Measurements from ENCODE around the gene CRYBG2. TPM values are rescaled to one million over a fixed set of nuclear protein-coding genes. Genes with fewer than 3 reads are reported as not detected.
"Not testable (repeated sequence)": the region's sequence is repeated elsewhere in the genome, so short reads cannot be mapped to it uniquely, and the experiment has no call there.

The CRYBG2 gene
- polyA plus RNA-seq, 5 donors = 0.70 to 2.5 (median 1.5) TPM

DNA sequence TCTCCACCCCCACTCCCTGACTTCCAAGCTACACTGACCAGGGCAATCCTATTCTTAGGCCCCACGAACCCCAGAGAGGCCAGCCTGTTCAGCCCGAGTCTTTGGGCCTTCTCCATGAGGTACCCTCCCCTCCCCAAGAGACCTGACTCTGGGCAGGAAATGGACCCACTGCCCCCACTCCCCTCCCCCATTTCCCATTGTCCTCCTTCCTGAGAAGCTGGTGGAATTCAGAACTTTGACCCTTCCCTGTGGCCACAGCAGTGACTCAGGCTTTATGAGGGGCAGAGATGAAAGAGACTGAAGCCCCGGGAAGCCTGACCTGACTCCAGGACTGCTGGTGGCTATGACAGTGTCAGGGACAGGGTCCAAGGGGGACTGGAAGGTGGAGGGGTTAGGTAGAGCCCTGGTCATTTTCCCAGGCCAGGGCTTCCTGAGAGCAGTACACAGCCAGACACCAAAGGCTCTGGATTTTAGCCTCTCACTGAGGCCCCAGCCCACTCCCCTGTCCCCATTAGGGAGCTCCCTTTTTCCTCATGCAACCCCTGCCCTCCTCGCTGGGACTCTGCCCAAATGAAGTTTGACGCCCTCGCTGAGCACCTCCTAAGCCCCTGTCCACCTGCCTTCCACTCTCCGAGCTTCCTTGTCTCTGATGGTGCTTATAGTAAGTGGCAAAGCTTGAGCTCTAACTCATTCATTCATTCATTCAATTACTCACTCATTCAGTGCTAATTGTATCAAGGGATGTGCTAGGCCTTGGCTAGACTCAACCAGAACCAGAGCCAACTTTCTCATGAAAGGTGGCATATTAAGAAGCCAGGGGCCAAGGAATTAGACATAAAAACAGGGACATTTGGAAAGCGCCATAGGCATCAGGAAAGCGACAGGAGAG lies 3.0 kb downstream of the CRYBG2 start:
- no peak for DNase-seq

DNA sequence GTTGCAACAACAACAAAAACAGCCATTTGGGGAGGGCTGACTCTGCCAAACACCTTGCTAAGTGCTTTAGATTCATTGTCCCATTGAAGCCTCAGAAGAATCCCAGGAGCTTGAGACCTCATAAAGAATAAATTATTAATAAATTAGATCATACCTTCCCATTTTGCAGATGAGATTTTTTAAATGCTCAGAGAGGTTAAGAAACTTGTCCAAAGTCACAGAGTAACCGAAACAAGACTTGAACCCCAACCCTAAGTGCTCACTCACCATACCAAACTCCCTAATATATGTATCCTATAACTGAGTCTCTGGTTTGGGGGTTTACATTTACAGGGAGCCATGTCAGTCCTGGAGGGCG lies 3.6 kb downstream of the CRYBG2 start:
- DNase-seq = no peak

DNA sequence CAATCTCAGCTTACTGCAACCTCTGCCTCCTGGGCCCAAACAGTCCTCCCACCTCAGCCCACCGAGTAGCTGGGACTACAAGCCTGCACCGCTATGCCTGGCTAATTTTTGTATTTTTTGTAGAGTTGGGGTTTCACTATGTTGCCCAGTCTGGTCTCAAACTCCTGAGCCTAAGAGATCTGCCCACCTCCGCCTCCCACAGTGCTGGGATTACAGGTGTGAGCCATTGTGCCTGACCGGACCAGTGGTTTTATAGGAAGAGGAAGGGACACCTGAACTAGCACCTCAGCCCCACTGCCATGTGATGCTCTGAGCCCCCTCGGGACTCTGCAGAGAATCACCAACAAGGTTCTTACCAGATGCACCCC lies 4.1 kb downstream of the CRYBG2 start:
- no peak for DNase-seq

DNA sequence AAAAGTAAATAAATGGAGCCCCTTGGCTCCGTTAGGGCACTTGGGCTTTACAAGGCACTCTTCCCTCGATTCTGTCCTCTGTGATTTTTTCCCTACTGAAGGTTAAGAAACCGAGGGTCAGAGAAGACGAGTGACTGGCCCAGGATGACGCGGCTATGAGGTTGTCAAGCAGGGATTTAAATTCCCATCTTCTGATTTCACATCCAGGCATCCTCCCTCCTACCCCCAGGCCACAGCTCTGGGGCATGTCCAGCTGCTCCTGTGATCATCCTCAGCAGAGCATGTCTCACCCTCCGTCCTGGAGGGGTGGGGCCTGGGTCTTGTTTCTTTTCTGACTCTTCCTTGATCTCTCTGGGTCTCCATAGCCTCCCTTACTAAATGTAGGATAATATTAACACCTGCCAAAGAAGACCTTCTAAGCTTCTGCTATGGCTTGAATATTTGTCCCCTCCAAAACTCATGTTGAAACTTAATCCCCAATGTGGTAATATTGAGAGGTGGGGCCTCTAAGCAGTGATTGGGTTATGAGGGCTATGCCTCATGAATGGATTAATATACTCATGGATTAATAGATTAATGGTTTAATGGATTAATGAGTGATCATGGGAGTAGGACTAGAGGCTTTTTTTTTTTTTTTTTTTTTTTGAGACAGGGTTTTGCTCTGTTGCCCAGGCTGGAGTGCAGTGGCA lies 4.6 kb downstream of the CRYBG2 start:
- no peak for DNase-seq

DNA sequence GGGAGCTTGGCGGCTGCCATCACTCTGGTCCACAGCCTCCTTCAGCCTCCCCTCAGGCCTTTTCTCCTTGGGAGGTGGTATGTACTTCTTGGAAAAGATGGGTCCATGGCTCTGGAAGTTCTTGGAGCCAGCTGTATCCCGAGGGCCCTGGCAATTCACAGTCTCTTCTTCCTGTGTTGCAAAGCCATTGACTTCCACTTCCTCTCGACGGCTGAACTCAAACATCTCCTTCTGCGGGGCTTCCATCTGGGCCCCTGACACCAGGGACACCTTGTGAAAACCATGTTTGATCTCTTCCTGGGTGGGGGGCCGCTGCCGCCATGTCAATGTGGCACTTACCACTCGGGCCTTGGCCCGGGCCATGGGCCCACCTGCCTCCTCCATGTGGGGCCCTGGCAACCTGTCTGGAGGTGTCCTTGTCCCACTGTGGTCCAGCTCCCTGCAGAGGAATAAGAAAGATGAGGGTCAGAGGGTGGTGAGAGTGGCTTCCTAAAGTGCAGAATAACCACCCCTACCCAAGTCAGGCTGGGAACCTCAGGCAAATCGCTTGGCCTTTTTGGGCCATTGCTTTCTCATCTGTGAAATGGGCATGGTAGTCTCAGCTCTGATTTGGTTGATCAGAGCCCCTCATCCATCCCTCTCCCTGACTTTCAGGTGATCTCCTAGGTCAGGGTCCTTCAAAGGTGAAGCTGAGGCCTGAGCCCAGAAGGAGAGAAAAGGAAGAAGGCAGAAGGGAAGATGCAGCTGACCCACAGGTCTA lies 7.5 kb downstream of the CRYBG2 start:
- no peak for DNase-seq

DNA sequence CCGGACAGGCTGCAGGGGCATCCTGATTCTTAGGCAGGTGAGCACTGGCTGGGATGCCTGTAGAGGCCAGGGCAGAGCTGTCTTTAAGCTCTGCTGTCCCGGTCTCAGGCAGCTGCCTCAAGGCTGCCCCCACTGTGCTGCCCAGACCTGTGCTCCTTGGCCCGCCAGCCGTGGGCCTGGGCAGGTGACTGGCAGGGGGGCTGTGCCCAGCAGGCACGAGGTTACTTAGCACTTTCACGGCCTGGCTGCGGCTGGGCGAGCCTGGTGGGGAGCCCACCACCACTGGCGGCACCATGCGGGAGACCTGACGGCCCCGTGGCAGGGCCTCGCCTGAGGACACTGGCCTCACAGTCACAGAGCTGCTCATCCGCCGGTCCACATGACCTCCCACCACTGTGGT lies 8.2 kb downstream of the CRYBG2 start:
- DNase-seq = no peak

DNA sequence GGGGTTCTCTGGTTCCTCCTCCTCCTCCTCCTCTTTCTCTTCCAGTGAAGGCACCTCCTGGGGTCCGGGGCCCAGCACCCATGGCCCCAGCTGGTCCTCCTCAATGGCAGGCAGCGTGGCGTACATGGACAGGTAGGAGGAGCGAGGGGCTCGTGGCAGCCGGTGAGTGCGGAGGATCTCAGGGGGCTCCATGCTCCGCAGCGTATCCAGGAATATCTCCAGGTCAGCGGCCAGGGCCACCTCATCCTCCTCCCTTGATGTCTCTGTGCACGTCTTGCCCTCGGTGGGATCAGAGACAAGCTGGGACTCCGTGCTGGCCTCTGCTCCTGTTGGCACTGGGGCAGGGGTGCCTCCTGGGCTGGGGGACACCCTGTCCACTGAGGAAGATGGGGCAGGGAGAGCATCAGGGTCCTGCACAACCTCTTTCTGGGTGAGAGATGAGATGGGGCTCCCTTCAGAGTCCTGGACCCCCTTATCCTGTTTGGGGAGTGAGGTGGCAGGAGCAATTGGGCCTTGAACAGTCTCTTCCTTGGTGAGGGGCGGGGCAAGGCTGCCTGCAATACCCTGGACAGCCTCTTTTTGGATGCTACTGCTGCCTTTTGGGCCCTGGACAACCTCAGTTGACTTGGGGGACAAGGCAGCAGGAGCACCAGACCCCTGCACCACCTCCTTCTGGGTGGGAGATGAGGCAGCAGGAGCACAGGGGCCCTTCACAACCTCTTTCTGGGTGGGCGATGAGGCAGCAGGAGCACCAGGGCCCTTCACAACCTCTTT lies 9.6 kb downstream of the CRYBG2 start:
- DNase-seq = no peak

DNA sequence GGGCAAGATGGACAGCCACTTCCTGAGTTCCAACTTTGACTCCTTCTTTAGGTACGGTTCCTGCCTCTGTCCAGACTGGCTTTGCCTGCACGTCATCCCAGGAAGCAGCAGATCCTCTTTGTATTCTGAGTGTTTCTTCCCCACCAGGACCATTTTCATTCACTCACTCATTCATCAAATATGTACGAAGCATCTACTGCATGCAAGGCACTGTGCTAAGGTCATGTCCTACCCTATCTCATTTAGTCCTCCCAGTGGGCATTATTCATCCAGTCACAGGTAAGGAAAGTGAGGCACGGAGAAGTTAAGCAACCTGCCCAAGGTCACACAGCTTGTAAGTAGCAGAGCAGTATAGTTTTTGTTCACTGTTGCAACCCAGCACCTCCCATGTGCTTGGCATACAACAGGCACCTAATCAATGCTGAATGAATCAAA lies 13.9 kb downstream of the CRYBG2 start:
- DNase-seq = no peak

DNA sequence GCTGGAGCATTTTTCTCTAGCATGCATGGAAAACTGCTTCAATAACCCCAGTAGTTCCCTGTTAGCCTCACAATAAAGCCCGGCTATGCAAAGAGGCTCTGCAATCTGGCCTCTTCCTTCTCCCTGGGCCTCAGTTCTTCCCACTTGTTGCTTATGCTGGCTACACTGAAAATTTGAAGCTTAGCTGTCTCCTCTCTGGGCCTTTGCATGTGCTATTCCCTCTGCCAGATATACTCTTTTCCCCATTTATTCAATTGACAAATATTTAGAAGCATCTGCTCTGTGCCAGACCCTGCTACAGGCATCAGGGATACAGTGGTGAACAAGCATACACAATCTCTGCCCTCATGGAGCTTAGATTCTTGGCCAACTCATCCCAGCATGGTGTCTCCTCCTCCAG lies 15.3 kb downstream of the CRYBG2 start:
- DNase-seq = no peak

DNA sequence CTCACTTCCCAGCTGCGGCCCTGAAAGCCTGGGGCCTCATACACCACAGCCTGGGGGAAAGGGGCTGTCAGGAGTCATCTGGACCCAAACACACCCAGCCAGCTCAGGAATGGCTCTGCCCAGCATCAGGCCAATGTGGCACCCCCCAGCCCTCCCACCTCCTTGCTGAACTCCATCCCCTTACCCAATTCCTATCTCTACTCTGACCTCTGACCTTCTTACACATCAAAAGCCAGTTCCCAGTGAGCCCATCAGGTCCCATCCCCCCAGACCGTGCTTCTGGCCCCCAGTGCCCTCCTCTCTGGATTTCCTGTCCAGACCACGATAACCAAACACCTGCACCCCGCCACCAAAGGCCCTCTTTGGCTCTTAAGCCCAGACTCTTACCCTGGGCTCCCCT lies 16.3 kb downstream of the CRYBG2 start:
- no peak for DNase-seq

DNA sequence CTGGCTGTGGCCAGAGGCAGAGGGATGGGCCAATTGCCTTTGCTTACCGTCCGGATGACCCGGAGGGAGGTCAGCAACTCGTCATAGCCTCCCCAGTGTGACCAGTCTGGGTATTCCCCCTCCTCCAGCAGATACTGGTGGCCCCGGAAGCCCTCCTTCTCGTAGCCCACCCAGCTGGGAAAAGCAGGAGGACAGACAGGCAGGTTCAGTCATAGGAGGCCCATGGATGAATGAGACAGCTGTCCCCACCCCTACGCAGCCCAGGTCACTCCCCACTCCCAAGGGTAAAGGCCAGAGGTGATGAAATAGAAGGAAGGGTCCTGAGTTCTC lies 16.8 kb downstream of the CRYBG2 start:
- no peak for DNase-seq

DNA sequence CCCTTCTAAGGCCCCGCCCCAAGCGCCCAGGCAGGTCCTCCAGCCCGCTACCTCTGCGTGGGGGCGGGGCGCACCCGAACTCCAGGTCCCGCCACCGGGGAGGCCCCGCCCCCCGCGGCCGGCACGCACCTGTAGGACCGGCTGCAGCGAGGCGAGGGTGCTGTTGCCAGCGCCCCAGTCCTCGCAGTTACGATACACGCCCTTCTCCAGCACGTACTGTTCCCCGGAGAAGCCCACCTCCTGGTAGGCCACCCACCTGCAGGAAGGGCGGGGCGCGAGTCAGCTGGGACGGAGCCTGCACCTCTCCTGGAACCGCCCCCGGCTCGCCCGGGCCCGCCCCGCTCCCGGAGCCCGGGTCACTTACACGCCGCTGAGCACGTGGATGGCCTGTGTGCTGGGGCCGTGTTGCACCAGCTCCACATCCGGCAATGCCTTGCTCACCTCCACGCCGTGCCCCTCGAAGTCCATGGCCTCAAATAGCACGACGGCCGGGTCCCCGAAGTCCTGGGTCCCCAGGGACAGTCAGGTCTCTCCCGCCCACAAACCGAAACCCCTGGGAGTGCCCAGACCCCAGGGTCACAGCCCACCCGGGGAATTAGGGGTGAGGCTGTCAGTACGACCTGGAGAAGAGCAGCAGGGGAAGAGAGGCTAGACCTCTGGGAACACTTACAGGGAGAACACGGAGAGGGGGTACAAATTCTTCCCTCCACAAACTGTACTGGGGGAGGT lies 17.3 kb downstream of the CRYBG2 start:
- peak; percentile 40 to 60 for DNase-seq

DNA sequence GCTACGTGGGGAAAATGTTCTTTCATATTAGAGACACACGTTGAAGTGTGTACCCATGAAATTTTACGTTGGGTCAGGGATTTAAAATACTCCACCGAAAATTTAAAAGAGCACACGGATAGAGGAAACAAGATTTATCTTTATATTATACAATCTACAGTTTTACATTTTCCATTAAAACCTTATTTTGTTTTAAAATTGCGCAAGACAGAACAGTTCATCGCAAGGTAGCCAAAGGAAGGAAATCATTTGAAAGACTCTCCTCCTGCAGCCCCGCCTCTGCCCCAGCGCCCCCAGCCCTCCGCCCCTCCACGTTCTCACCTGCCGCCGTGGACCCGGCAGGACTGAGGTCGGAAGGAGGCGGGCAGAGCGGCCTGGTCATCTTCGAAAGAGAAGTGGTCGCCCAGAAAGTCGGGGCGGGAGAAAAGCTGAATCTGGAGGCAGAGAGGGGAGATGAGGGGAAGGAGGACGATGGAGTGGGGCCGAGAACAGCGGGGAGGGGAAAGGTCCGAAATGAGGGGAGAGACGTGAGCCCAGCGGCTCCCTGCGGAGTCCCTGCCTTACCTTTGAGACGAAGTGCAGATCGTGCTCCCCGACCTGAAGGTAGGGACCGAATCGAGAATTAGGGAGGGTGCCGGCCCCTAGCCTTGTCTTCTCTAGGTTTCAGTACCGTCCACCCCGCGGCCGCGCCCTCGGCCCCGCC lies 18.0 kb downstream of the CRYBG2 start:
- DNase-seq = no peak

DNA sequence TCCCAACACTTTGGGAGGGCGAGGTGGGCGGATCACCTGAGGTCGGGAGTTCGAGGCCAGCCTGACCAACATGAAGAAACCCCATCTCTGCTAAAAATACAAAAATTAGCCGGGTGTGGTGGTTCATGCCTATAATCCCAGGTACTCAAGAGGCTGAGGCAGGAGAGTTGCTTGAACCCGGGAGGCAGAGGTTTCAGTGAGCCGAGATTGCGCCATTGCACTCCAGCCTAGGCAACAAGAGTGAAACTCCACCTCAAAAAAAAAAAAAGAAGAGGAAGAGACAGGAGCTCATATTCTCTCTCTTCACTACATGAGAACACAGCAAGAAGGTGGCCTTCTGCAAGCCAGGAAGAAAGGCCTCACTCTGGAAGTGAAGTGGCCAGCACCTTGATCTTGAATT lies 20.6 kb downstream of the CRYBG2 start:
- not testable (repeated sequence) for DNase-seq

DNA sequence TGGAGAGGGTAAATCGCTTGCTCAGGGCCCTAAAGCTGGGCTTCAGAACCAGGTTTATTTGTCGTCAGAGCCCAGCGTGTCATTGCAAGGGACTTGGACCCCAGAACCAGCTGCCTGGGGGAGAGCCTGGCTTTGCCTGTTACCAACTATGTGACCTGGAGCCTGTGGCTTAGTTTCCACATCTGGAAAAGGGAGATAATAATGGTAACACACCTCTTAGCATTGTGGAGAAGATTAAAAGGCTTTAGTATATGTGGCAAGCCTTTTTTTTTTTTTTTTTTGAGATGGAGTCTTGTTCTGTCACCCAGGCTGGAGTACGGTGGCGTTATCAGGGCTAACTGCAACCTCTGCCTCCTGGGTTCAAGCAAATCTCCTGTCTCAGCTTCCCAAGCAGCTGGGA lies 23.7 kb downstream of the CRYBG2 start:
- no peak for DNase-seq

DNA sequence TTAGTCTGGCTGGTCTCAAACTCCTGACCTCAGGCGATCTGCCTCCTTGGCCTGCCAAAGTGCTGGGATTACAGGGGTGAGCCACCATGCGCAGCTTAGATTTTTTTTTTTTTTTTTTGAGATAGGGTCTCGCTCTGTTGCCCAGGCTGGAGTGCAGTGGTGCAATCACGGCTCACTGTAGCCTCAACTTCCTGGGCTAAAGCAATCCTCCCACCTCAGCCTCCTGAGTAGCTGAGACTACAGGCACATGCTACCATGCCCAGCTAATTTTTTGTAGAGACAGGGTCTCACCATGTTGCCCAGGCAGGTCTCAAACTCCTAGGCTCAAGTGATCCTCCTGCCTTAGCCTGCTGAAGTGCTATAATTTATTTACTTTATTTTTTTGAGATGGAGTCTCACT lies 24.6 kb downstream of the CRYBG2 start:
- not testable (repeated sequence) for DNase-seq

DNA sequence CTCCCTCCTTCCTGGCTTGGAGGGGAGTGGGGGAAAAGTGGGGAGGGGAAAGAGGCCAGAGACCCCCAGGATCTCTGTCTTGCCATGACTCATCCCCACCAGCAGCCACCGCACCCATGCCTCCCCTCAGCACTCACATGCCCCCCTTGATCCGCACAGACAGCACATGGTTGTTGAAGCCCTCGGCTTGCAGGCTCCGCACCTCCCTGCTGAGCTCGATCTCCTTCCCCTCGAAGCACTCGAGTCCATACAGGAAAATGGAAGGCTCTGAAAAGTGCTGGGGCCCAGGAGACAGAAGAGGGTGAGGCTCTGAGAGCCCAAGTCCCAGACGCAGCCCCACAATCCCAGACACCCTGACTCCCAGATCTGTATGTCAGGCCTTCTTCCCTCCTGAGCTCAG lies 25.3 kb downstream of the CRYBG2 start:
- DNase-seq = no peak

DNA sequence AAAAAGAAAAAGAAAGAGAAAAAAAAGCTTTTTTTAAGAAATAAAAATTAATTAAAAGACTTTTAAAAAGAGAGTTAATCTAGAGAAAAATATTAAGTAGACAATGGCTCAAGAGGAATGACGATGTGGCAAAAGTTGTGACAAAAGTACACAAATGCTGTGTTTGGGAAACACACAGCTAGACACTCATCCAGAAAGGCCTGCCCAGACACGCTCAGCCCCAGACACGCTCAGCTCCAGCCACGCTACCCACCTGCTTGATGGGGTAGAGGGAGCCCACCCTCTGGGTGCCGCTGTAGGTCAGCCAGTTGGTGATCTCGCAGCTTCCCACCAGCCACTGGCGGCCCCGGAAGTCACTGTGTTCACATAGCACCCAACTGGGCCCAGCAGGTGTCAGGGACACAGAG lies 26.0 kb downstream of the CRYBG2 start:
- no peak for DNase-seq

DNA sequence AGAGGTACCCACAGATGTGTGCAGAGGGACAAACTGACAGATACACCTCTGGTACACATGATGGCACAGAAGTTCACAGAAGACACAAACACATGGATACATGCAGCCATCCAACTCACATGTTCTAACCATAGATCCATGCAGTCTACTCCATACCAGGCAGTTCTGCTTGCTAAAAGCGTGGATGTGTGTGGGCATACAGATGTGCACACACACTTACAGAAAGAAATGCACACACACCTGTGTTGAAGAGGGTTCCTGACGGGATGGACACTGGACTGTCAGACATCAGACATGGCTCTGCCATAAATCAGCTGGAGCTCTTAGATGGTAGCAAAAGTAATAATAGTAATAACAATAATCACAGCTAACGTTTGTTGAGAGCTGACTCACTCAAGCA lies 29.4 kb downstream of the CRYBG2 start:
- no peak for DNase-seq

DNA sequence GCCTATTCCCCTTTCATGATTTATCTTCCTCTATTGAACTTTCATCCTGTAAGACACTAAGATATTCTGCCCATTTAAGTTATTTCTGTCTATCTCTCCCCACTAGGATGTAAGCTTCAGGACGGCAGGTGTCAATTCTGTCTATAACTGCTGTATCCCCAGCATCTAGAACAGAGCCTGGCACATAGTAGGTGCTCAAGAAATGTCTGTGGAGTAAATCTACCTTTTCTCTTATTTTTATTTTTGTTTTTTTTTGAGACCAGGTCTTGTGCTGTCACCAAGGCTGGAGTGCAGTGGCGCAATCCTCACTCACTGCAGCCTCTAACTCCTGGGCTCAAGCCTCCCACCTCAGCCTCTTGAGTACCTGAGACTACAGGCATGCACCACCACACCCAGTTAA lies 30.5 kb downstream of the CRYBG2 start:
- no peak for DNase-seq

DNA sequence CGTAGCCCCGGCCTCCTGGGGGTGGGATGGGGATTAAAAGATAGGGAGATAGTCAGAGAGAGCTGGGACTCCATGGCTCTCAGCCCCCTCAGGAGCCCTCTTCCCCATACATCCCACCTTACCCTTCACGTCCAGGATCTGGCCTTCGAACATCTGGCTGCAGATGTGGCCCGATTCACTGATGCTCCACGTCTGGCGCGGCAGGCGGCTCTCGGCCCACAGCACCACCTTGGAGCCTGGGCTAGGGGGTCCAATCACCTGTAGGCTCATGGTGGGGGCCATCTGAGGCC lies 31.9 kb downstream of the CRYBG2 start:
- no peak for DNase-seq
